GM23338 (cell line): Measurements from ENCODE around the gene KDM1A. TPM values are rescaled to one million over a fixed set of nuclear protein-coding genes. Genes with fewer than 3 reads are reported as not detected.

Experiments used
- ATAC-seq: fragments of 200-7000 bp; cut with Tn5 transposase; 3 replicates; pipeline ENCODE4 v1.9.1; 2020
- DNase-seq: peaks from one replicate; pipeline ENCODE4 v3.0.0-alpha.2; 2015; ENCODE audit warnings: low spot score
- H2AFZ ChIP-seq: fragments of 200-600 bp; sonication (generic); 2 replicates; pipeline ENCODE4 v1.8.0; 2016; ENCODE audit warnings: antibody characterized with exemption, mild to moderate bottlenecking, moderate library complexity
- H3F3A ChIP-seq: fragments of 200-600 bp; sonication (generic); replicated peaks from 2 replicates; pipeline ENCODE4 v1.8.0; 2017; ENCODE audit warnings: antibody characterized with exemption, mixed run types, low read depth
- H3K27ac ChIP-seq: fragments of 200-600 bp; sonication (generic); 2 replicates; pipeline ENCODE4 v1.6.1; 2016; ENCODE audit warnings: low read depth
- H3K27me3 ChIP-seq: fragments of 200-600 bp; sonication (generic); 2 replicates; pipeline ENCODE4 v1.8.0; 2016; ENCODE audit warnings: mild to moderate bottlenecking, mixed run types, moderate library complexity; ENCODE audit not compliant: insufficient read depth
- H3K36me3 ChIP-seq: fragments of 200-600 bp; sonication (generic); 2 replicates; pipeline ENCODE4 v1.8.0; 2016; ENCODE audit warnings: mild to moderate bottlenecking; ENCODE audit not compliant: insufficient read depth
- H3K4me1 ChIP-seq: fragments of 200-600 bp; sonication (generic); 2 replicates; pipeline ENCODE4 v1.8.0; 2016; ENCODE audit warnings: mild to moderate bottlenecking, moderate library complexity; ENCODE audit not compliant: insufficient read depth
- H3K4me2 ChIP-seq: fragments of 200-600 bp; sonication (generic); 2 replicates; pipeline ENCODE4 v1.7.1; 2017; ENCODE audit warnings: mixed run types
- H3K4me3 ChIP-seq: fragments of 200-600 bp; sonication (generic); 2 replicates; pipeline ENCODE4 v1.6.1; 2016; ENCODE audit warnings: mixed run types
- H3K79me2 ChIP-seq: fragments of 200-600 bp; sonication (generic); replicated peaks from 2 replicates; pipeline ENCODE4 v1.8.0; 2017; ENCODE audit warnings: mild to moderate bottlenecking; ENCODE audit not compliant: insufficient read depth
- H3K9me2 ChIP-seq: fragments of 200-600 bp; sonication (generic); 2 replicates; pipeline ENCODE4 v1.8.0; 2017; ENCODE audit not compliant: insufficient read depth
- H4K20me1 ChIP-seq: fragments of 200-600 bp; sonication (generic); replicated peaks from 2 replicates; pipeline ENCODE4 v1.8.0; 2017; ENCODE audit warnings: mild to moderate bottlenecking; ENCODE audit not compliant: insufficient read depth
- H3K27ac Mint-ChIP-seq: 2 replicates; pipeline ENCODE4 v1.8.0; 2020; ENCODE audit warnings: inconsistent platforms, mild to moderate bottlenecking, moderate library complexity, mixed read lengths
- H3K27me3 Mint-ChIP-seq: 3 replicates; pipeline ENCODE4 v1.8.0; 2022; ENCODE audit warnings: low read depth, mild to moderate bottlenecking, moderate library complexity, mixed read lengths, inconsistent platforms; ENCODE audit not compliant: insufficient read depth, poor library complexity
- H3K36me3 Mint-ChIP-seq: 3 replicates; pipeline ENCODE4 v1.8.0; 2021; ENCODE audit warnings: low read depth, mild to moderate bottlenecking, inconsistent platforms, moderate library complexity, mixed read lengths
- H3K4me1 Mint-ChIP-seq: 3 replicates; pipeline ENCODE4 v1.8.0; 2020; ENCODE audit warnings: mild to moderate bottlenecking, inconsistent platforms, mixed read lengths
- H3K4me3 Mint-ChIP-seq: 3 replicates; pipeline ENCODE4 v1.8.0; 2021; ENCODE audit warnings: moderate library complexity, mild to moderate bottlenecking, inconsistent platforms, mixed read lengths
- H3K9me3 Mint-ChIP-seq: 3 replicates; pipeline ENCODE4 v1.8.0; 2020; ENCODE audit warnings: moderate library complexity, mild to moderate bottlenecking, inconsistent platforms, mixed read lengths
- CREB1 ChIP-seq: fragments of 250-450 bp; sonication (Bioruptor Pico); IDR thresholded peaks from 2 replicates; pipeline ENCODE4 v1.5.0; 2020; ENCODE audit warnings: low read depth, mild to moderate bottlenecking, moderate library complexity
- CTCF ChIP-seq, 2 experiments: fragments of 200-600 bp in 1 of 2; sonication (generic) in 1 of 2; conservative IDR thresholded peaks; 2 replicates each; pipeline versions ENCODE4 v1.5.1 to v1.6.1; 2016 to 2017; ENCODE audit warnings: antibody characterized with exemption in 2 of 2, low read depth in 2 of 2, mild to moderate bottlenecking in 2 of 2, moderate library complexity in 1 of 2
- EZH2 ChIP-seq: fragments of 200-600 bp; sonication (generic); IDR thresholded peaks from one replicate; pipeline ENCODE4 v1.8.0; 2017; ENCODE audit warnings: antibody characterized with exemption, mild to moderate bottlenecking, low read depth; ENCODE audit not compliant: unreplicated experiment
- EZH2phosphoT487 ChIP-seq: fragments of 200-600 bp; sonication (generic); IDR thresholded peaks from one replicate; pipeline ENCODE4 v1.8.1; 2018; ENCODE audit warnings: antibody characterized with exemption; ENCODE audit not compliant: unreplicated experiment
- JUNB ChIP-seq: IDR thresholded peaks from one replicate; pipeline ENCODE4 v1.6.1; 2016; ENCODE audit warnings: antibody characterized with exemption; ENCODE audit not compliant: unreplicated experiment
- NANOG ChIP-seq: IDR thresholded peaks from 2 replicates; pipeline ENCODE4 v1.6.1; 2016; ENCODE audit warnings: antibody characterized with exemption, borderline replicate concordance
- POLR2AphosphoS5 ChIP-seq: IDR thresholded peaks from 2 replicates; pipeline ENCODE4 v1.6.1; 2016; ENCODE audit warnings: antibody characterized with exemption, low read depth
- REST ChIP-seq: IDR thresholded peaks from one replicate; pipeline ENCODE4 v1.6.1; 2018; ENCODE audit warnings: antibody characterized with exemption; ENCODE audit not compliant: unreplicated experiment
- STAT1 ChIP-seq: IDR thresholded peaks from one replicate; pipeline ENCODE4 v1.6.1; 2016; ENCODE audit warnings: antibody characterized with exemption; ENCODE audit not compliant: unreplicated experiment
- ZNF114 ChIP-seq: fragments of 250-450 bp; sonication (Bioruptor Pico); IDR thresholded peaks from 2 replicates; pipeline ENCODE4 v1.5.0; 2020; ENCODE audit warnings: mild to moderate bottlenecking, moderate library complexity
- ZNF331 ChIP-seq: fragments of 250-450 bp; sonication (Bioruptor Pico); IDR thresholded peaks from 2 replicates; pipeline ENCODE4 v1.5.0; 2020; ENCODE audit warnings: low read depth, mild to moderate bottlenecking, moderate library complexity
- ZNF462 ChIP-seq: fragments of 250-450 bp; sonication (Bioruptor Pico); IDR thresholded peaks from 2 replicates; pipeline ENCODE4 v1.5.0; 2020; ENCODE audit warnings: mild to moderate bottlenecking, moderate library complexity
- polyA plus RNA-seq: library from polyadenylated mRNA; unstranded; fragments of >200 nt; fragmentation: Nextera tagmentation; extraction: Ambion mirVana; gene quantifications from 2 replicates; pipeline ENCODE4 v1.2.1, GENCODE V29; 2016
- total RNA-seq: library from RNA; depleted of rRNA; stranded (reverse); fragments of >200 nt; shearing (Covaris generic); gene quantifications from 2 replicates; pipeline ENCODE4 v1.2.3, GENCODE V29; 2014
- TF ChIP-seq, protein P1 (sequence below): IDR thresholded peaks from 2 replicates; pipeline ENCODE4 v1.6.1; 2016; ENCODE audit warnings: antibody characterized with exemption

The KDM1A gene
- total and polyA plus RNA-seq, 2 experiments from 2014 or later, result 86.4 to 252 TPM

DNA sequence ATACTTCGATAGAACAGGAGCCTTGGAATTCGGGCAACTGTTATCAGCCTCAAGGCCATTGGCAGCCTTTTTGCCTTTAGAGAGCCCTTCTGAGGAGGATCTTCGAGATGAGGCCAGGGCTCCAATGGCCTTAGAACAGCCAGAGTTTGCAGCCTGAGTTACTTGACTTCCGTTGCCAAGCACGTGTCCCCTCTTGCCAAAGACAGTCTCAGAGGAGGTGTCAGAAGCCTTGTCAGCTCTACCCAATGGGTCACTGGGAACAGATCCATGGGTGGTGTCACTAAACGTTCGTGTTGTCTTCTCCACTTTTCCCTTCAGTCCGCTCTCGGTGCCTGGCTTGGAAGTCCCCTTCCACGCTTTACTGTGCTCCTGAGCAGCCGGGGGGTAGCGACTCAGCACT, 73.2 kb downstream of the KDM1A start:
- no peaks in the 10 kb centered on the region for H3K9me3 Mint-ChIP-seq
- no peaks in the 10 kb centered on the region for H3K4me1 Mint-ChIP-seq
- Histone ChIP-seq H2AFZ (no peak overlapping the region), H3K9me2 (no peaks in the 10 kb centered on the region), H3K79me2 (peaks cover 29% of the 10 kb centered on the region), H3K4me2 (no peak overlapping the region), H3F3A (no peaks in the 10 kb centered on the region), H4K20me1 (0 out of 2 replicates have a peak, but pooled peaks cover 22% of the 10 kb centered on the region), H3K4me3 (no peak overlapping the region), H3K4me1 (no peaks in the 10 kb centered on the region), H3K36me3 (peaks cover 26% of the 10 kb centered on the region), H3K27me3 (no peaks in the 10 kb centered on the region), H3K27ac (no peak overlapping the region)
- no peak for TF ChIP-seq ZNF462 (CRISPR knock-in tag)
- TF ChIP-seq REST, result no peak
- no peak for TF ChIP-seq ZNF331
- TF ChIP-seq STAT1, result no peak
- TF ChIP-seq, protein P1, sequence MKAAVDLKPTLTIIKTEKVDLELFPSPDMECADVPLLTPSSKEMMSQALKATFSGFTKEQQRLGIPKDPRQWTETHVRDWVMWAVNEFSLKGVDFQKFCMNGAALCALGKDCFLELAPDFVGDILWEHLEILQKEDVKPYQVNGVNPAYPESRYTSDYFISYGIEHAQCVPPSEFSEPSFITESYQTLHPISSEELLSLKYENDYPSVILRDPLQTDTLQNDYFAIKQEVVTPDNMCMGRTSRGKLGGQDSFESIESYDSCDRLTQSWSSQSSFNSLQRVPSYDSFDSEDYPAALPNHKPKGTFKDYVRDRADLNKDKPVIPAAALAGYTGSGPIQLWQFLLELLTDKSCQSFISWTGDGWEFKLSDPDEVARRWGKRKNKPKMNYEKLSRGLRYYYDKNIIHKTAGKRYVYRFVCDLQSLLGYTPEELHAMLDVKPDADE, result no peak
- TF ChIP-seq EZH2, result no peak
- no peak for TF ChIP-seq POLR2AphosphoS5
- no peak for TF ChIP-seq EZH2phosphoT487
- no peak for TF ChIP-seq NANOG
- TF ChIP-seq CREB1 (CRISPR knock-in tag), result no peak
- TF ChIP-seq CTCF (conservative IDR thresholded peaks at IDR 0.05; ENCODE audit: low read depth in 2 of 2), result no peak
- no peak for TF ChIP-seq ZNF114 (CRISPR knock-in tag)
- TF ChIP-seq JUNB, result no peak
- H3K27me3 Mint-ChIP-seq, result no peaks in the 10 kb centered on the region
- H3K27ac Mint-ChIP-seq, result no peak overlapping the region
- ATAC-seq, result no peak
- H3K36me3 Mint-ChIP-seq, result peaks cover 63% of the 10 kb centered on the region
- no peak overlapping the region for H3K4me3 Mint-ChIP-seq
- no peak for DNase-seq
